ENCODE results near the gene KRTAP20-3. TPM values are rescaled to one million over a fixed set of nuclear protein-coding genes. Genes with fewer than 3 reads are reported as not detected.

Gene KRTAP20-3
- total RNA-seq = not detected

DNA sequence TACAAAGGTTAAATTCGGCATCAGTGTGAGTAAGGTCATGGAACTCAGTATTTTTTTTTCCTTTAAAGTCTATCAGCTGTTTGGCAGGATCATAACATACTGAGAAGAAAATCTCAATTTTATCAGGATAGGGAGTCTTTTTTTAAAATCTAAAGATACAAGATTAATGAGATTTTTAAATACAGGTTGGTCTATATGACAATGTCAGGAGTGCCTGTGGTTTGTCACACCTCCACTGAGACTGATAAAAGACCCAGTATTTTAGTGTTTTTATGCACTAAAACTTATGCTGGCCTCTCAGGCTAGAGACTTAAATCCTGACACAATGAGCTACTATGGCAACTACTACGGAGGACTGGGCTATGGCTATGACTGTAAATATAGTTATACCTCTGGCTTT is at the start of gene KRTAP20-3:
TSS of gene KRTAP20-3 (plus strand) at position 301 of the 400 bp plus-strand sequence.
- WGBS = 92% methylated on average over 2 of the region's 2 CpGs
- TF ChIP-seq, protein P1, sequence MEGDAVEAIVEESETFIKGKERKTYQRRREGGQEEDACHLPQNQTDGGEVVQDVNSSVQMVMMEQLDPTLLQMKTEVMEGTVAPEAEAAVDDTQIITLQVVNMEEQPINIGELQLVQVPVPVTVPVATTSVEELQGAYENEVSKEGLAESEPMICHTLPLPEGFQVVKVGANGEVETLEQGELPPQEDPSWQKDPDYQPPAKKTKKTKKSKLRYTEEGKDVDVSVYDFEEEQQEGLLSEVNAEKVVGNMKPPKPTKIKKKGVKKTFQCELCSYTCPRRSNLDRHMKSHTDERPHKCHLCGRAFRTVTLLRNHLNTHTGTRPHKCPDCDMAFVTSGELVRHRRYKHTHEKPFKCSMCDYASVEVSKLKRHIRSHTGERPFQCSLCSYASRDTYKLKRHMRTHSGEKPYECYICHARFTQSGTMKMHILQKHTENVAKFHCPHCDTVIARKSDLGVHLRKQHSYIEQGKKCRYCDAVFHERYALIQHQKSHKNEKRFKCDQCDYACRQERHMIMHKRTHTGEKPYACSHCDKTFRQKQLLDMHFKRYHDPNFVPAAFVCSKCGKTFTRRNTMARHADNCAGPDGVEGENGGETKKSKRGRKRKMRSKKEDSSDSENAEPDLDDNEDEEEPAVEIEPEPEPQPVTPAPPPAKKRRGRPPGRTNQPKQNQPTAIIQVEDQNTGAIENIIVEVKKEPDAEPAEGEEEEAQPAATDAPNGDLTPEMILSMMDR (IDR thresholded peaks at IDR 0.05) = no peak
- TF ChIP-seq POLR2A (IDR thresholded peaks at IDR 0.05; ENCODE audit: low read depth) (no peak), POLR2AphosphoS5 (IDR thresholded peaks at IDR 0.05) (no peak), EP300 (IDR thresholded peaks at IDR 0.05) (no peak)
- Histone ChIP-seq H3K4me3 (no peak within 1 kb of the TSS), H3K4me1 (no peaks in the 10 kb centered on the region), H3K9me3 (no peaks in the 10 kb centered on the region), H3K36me3 (no peaks in the 10 kb centered on the region), H3K27ac (replicated peaks in 1 of 4) (no peak within 1 kb of the TSS), H3K27me3 (no peaks in the 10 kb centered on the region)
- intact Hi-C loops (cut with DNase I) = no loop called here
- no peak for DNase-seq (ENCODE audit: extremely low spot score)

DNA sequence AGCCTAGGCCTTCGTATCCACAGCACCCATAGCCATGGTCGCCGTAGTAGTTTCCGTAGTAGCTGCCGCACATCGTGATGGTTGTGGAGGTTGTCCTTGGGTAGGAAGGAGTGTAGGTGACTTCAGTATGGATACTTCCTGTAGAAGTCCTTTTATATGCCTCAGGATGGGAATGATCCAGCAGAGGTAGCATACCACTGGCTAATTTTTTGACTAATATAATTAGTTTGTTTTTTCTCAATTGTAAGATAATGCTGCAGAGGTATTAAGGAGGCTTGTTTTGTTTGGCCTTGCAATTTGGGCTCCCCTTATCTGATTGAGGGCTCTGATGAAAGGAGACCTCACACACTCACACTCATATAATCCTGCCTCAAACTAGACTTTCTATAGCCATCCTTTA is 43.9 kb upstream of the KRTAP20-3 start, which contains the start of gene KRTAP6-2:
TSS of gene KRTAP6-2 (minus strand) at position 101 of the 400 bp plus-strand sequence. CDS start at position 73, 28 bp downstream.
- H3K4me1 ChIP-seq = no peaks in the 10 kb centered on the region
- no peak within 1 kb of the TSS for H3K4me3 ChIP-seq
- DNase-seq (ENCODE audit: extremely low spot score) = no peak
- WGBS = 87% methylated on average over 6 of the region's 6 CpGs
- no peaks in the 10 kb centered on the region for H3K36me3 ChIP-seq
- H3K9me3 ChIP-seq = no peaks in the 10 kb centered on the region
- no peak within 1 kb of the TSS for H3K27ac ChIP-seq (replicated peaks in 1 of 4)
- no peaks in the 10 kb centered on the region for H3K27me3 ChIP-seq
- intact Hi-C loops (cut with DNase I) = no loop called here
- TF ChIP-seq EP300 (IDR thresholded peaks at IDR 0.05) (no peak), POLR2A (IDR thresholded peaks at IDR 0.05; ENCODE audit: low read depth) (no peak), POLR2AphosphoS5 (IDR thresholded peaks at IDR 0.05) (no peak)
- TF ChIP-seq, protein P1 (IDR thresholded peaks at IDR 0.05) = no peak

DNA sequence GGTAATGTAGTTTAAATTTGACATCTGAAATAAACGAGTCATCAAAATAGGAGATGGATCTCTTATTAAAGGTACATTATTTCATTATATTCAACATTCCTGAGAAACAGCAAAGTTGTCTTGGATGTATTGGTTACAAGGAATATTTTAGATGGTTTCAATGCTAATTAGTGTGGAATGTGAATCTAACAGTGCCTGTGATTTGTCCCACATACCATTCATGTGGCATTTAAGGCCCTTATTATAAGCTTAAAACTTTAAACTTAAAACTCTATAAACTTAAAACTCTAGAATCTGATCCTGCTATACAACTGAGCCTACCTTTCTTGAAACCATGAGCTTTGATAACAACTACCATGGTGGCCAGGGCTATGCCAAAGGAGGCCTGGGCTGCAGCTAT is 41.9 kb upstream of the KRTAP20-3 start, which contains the start of gene KRTAP22-1:
TSS of gene KRTAP22-1 (plus strand) at position 301 of the 400 bp plus-strand sequence.
- H3K27me3 ChIP-seq = no peaks in the 10 kb centered on the region
- TF ChIP-seq POLR2AphosphoS5 (IDR thresholded peaks at IDR 0.05) (no peak), POLR2A (IDR thresholded peaks at IDR 0.05; ENCODE audit: low read depth) (no peak), EP300 (IDR thresholded peaks at IDR 0.05) (no peak)
- TF ChIP-seq, protein P1 (IDR thresholded peaks at IDR 0.05) = no peak
- no peak for DNase-seq (ENCODE audit: extremely low spot score)
- H3K36me3 ChIP-seq = no peaks in the 10 kb centered on the region
- H3K4me1 ChIP-seq = no peaks in the 10 kb centered on the region
- intact Hi-C loops (cut with DNase I) = no loop called here
- WGBS = 94% methylated on average over 1 of the region's 1 CpG
- H3K4me3 ChIP-seq = no peak within 1 kb of the TSS
- H3K27ac ChIP-seq (replicated peaks in 1 of 4) = no peak within 1 kb of the TSS
- H3K9me3 ChIP-seq = no peaks in the 10 kb centered on the region

DNA sequence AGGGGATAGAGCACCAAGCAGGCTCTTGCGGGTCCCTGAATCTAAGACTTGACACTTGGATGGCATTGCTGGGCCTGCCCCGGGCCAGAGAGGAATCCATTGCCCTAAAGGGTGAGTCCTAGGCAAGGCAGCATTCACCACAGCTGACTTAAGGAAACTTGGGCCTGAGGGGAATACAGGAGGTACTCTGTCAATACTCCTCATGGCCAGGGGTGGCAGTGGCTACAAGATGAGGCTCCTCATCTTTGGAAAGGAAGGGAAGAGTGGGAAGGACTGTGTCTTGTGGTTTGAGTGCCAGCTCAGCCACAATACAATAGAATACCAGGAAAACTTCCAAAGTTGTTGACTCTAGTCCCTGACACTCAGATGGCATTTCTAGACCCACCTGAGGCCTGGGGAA is 36.7 kb upstream of the KRTAP20-3 start:
- no peaks in the 10 kb centered on the region for H3K36me3 ChIP-seq
- H3K4me3 ChIP-seq = no peak overlapping the region
- no peak for DNase-seq (ENCODE audit: extremely low spot score)
- intact Hi-C loops (cut with DNase I) = no loop called here
- H3K4me1 ChIP-seq = no peaks in the 10 kb centered on the region
- no peak overlapping the region for H3K27ac ChIP-seq (replicated peaks in 1 of 4)
- WGBS = no CpG with 5 or more reads among the region's 2 CpGs
- H3K9me3 ChIP-seq = no peaks in the 10 kb centered on the region
- H3K27me3 ChIP-seq = no peaks in the 10 kb centered on the region
- TF ChIP-seq POLR2A (IDR thresholded peaks at IDR 0.05; ENCODE audit: low read depth) (no peak), POLR2AphosphoS5 (IDR thresholded peaks at IDR 0.05) (no peak), EP300 (IDR thresholded peaks at IDR 0.05) (no peak)
- TF ChIP-seq, protein P1 (IDR thresholded peaks at IDR 0.05) = no peak

- DNase-seq (ENCODE audit: extremely low spot score) = no peak
- no peaks in the 10 kb centered on the region for H3K9me3 ChIP-seq
- intact Hi-C loops (cut with DNase I) = no loop called here
- H3K4me3 ChIP-seq = no peak overlapping the region
- H3K36me3 ChIP-seq = no peaks in the 10 kb centered on the region
- H3K4me1 ChIP-seq = no peaks in the 10 kb centered on the region
- H3K27me3 ChIP-seq = no peaks in the 10 kb centered on the region
- 85% methylated on average over 2 of the region's 2 CpGs for WGBS
- TF ChIP-seq POLR2AphosphoS5 (IDR thresholded peaks at IDR 0.05) (no peak), EP300 (IDR thresholded peaks at IDR 0.05) (no peak), POLR2A (IDR thresholded peaks at IDR 0.05; ENCODE audit: low read depth) (no peak)
- TF ChIP-seq, protein P1 (IDR thresholded peaks at IDR 0.05) = no peak
- H3K27ac ChIP-seq (replicated peaks in 1 of 4) = no peak overlapping the region
Measured at GRCh38 chr21:30612132-30612531, 30.5 kb upstream of the KRTAP20-3 start.
